Skin epidermis (tissue), 12 donors: ENCODE results near the gene TOMM6.

ENCODE experiments used
- H3K27ac ChIP-seq, 21 experiments: fragments of 200-600 bp; sonication (generic) in 11 of 21; one replicate each; pipeline ENCODE4 v1.5.0; 2020; ENCODE audit warnings: mild to moderate bottlenecking in 3 of 21, inconsistent platforms in 2 of 21, moderate library complexity in 2 of 21
- H3K4me3 ChIP-seq, 7 experiments: fragments of 200-600 bp; sonication (generic) in 2 of 7; one replicate each; pipeline ENCODE4 v1.5.0; 2020; ENCODE audit warnings: inconsistent platforms in 2 of 7, mild to moderate bottlenecking in 2 of 7, moderate library complexity in 1 of 7

TOMM6 gene

GRCh38 chr6:41787219-41787917 is at the start of gene TOMM6:
TOMM6 (plus strand) TSS chr6:41787694; CDS start chr6:41787698, 4 bp downstream.
- Histone ChIP-seq H3K27ac (peak within 1 kb of the TSS; percentile 51 to 98 (median 91)), H3K4me3 (peak within 1 kb of the TSS; percentile 55 to 97 (median 84))

GRCh38 chr6:41739041-41739440 is 48.5 kb upstream of the TOMM6 start:
- Histone ChIP-seq H3K4me3 (no peak overlapping the region), H3K27ac (no peak overlapping the region)

- Histone ChIP-seq H3K27ac (no peak overlapping the region), H3K4me3 (no peak overlapping the region)
These were observed 46.9 kb upstream of the TOMM6 start for GRCh38 chr6:41740366-41741162.

- Histone ChIP-seq H3K4me3 (no peak overlapping the region), H3K27ac (no peak overlapping the region)
These were observed 45.6 kb upstream of the TOMM6 start for GRCh38 chr6:41741625-41742490.

GRCh38 chr6:41743406-41744235 is 43.9 kb upstream of the TOMM6 start:
- Histone ChIP-seq H3K4me3 (no peak overlapping the region), H3K27ac (no peak overlapping the region)

- Histone ChIP-seq H3K4me3 (no peak overlapping the region), H3K27ac (no peak overlapping the region)
These were observed 43.2 kb upstream of the TOMM6 start for GRCh38 chr6:41744236-41744787.

- Histone ChIP-seq H3K4me3 (no peak overlapping the region), H3K27ac (no peak overlapping the region)
These were observed 41.4 kb upstream of the TOMM6 start for GRCh38 chr6:41746107-41746506.

- no peak within 1 kb of the TSS for H3K4me3 ChIP-seq
- H3K27ac ChIP-seq, result no peak within 1 kb of the TSS
These were observed 40.0 kb upstream of the TOMM6 start, which contains the start of gene PGC for GRCh38 chr6:41747256-41748101. PGC (minus strand) TSS chr6:41747397; CDS start chr6:41747334, 63 bp downstream.

- Histone ChIP-seq H3K4me3 (no peak overlapping the region), H3K27ac (no peak overlapping the region)
These were observed 39.4 kb upstream of the TOMM6 start for GRCh38 chr6:41748102-41748477.

GRCh38 chr6:41748542-41748941 is 39.0 kb upstream of the TOMM6 start:
- Histone ChIP-seq H3K4me3 (no peak overlapping the region), H3K27ac (no peak overlapping the region)

GRCh38 chr6:41750374-41750773 is 37.1 kb upstream of the TOMM6 start:
- no peak overlapping the region for H3K27ac ChIP-seq
- H3K4me3 ChIP-seq, result no peak overlapping the region

- H3K27ac ChIP-seq, result no peak overlapping the region
- no peak overlapping the region for H3K4me3 ChIP-seq
These were observed 31.6 kb upstream of the TOMM6 start for GRCh38 chr6:41755895-41756294.

GRCh38 chr6:41756354-41756753 is 31.1 kb upstream of the TOMM6 start:
- Histone ChIP-seq H3K27ac (no peak overlapping the region), H3K4me3 (no peak overlapping the region)

GRCh38 chr6:41757271-41757670 is 30.2 kb upstream of the TOMM6 start:
- Histone ChIP-seq H3K4me3 (no peak overlapping the region), H3K27ac (no peak overlapping the region)

- H3K27ac ChIP-seq, result no peak overlapping the region
These were observed 29.4 kb upstream of the TOMM6 start for GRCh38 chr6:41757931-41758640.

GRCh38 chr6:41758641-41759035 is 28.9 kb upstream of the TOMM6 start:
- no peak overlapping the region for H3K27ac ChIP-seq
- H3K4me3 ChIP-seq, result no peak overlapping the region

More at GRCh38 chr6:41757931-41758640, 29.4 kb upstream of the TOMM6 start:
- H3K4me3 ChIP-seq, result no peak overlapping the region

GRCh38 chr6:41759106-41759904 is 28.2 kb upstream of the TOMM6 start:
- no peak overlapping the region for H3K27ac ChIP-seq

More at GRCh38 chr6:41759106-41759904, 28.2 kb upstream of the TOMM6 start:
- no peak overlapping the region for H3K4me3 ChIP-seq
